Measurements from ENCODE around the gene SCLY. TPM values are rescaled to one million over a fixed set of nuclear protein-coding genes. Genes with fewer than 3 reads are reported as not detected.

SCLY gene
- total and polyA plus RNA-seq, 2 of the 8 experiments (the other 6 are each of a cell fraction or from before 2014, with no cell fraction given) = 79.0 to 79.5 TPM

- no peak for TF ChIP-seq CHD7 (IDR thresholded peaks at IDR 0.05; ENCODE audit: insufficient replicate concordance, low read length)
- no peak for TF ChIP-seq RAD21 (IDR thresholded peaks at IDR 0.05 in 1 of 2, conservative IDR thresholded peaks at IDR 0.05 in 1 of 2; ENCODE audit: low read depth in 2 of 2, low read length in 2 of 2)
These were observed 80.9 kb downstream of the SCLY start (continued) for GRCh38 chr2:238141541-238142318.
